Measurements from ENCODE around the gene CPE.

Gene CPE

DNA sequence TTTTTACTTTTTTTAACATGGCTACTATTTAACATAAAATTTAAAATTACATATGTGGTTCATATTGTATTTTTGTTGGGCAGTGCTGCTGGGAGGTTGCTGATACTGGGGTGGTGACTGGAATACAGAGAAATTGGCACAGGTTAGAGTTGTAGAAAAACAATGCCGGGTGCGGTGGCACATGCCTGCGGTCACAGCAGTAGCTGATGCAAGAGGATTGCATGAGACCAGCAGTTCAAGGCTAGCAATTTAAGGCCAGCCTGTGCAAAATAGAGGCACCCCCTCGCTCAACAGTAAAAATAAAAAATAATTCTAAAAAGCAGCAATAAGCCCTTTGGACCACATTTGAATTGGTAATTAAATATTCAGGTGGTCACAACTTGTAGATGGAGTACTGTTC lies 11.8 kb upstream of the CPE start:
- TF ChIP-seq POLR2AphosphoS5 (IDR thresholded peaks at IDR 0.05; ENCODE audit: low read depth, low read length): no peak
- no peak for TF ChIP-seq SIN3A (IDR thresholded peaks at IDR 0.05; ENCODE audit: borderline replicate concordance, insufficient read depth, low read length)
- TF ChIP-seq, protein P1, sequence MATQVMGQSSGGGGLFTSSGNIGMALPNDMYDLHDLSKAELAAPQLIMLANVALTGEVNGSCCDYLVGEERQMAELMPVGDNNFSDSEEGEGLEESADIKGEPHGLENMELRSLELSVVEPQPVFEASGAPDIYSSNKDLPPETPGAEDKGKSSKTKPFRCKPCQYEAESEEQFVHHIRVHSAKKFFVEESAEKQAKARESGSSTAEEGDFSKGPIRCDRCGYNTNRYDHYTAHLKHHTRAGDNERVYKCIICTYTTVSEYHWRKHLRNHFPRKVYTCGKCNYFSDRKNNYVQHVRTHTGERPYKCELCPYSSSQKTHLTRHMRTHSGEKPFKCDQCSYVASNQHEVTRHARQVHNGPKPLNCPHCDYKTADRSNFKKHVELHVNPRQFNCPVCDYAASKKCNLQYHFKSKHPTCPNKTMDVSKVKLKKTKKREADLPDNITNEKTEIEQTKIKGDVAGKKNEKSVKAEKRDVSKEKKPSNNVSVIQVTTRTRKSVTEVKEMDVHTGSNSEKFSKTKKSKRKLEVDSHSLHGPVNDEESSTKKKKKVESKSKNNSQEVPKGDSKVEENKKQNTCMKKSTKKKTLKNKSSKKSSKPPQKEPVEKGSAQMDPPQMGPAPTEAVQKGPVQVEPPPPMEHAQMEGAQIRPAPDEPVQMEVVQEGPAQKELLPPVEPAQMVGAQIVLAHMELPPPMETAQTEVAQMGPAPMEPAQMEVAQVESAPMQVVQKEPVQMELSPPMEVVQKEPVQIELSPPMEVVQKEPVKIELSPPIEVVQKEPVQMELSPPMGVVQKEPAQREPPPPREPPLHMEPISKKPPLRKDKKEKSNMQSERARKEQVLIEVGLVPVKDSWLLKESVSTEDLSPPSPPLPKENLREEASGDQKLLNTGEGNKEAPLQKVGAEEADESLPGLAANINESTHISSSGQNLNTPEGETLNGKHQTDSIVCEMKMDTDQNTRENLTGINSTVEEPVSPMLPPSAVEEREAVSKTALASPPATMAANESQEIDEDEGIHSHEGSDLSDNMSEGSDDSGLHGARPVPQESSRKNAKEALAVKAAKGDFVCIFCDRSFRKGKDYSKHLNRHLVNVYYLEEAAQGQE (IDR thresholded peaks at IDR 0.05; ENCODE audit: insufficient read depth in 1 of 2, low read depth in 2 of 2, low read length in 2 of 2): no peak
- TF ChIP-seq TAF1 (IDR thresholded peaks at IDR 0.05; ENCODE audit: borderline replicate concordance, insufficient read depth, low read length): no peak
- TF ChIP-seq FOXP2 (optimal IDR thresholded peaks at IDR 0.05; ENCODE audit: borderline replicate concordance, extremely low read depth, extremely low read length, insufficient read depth): no peak

DNA sequence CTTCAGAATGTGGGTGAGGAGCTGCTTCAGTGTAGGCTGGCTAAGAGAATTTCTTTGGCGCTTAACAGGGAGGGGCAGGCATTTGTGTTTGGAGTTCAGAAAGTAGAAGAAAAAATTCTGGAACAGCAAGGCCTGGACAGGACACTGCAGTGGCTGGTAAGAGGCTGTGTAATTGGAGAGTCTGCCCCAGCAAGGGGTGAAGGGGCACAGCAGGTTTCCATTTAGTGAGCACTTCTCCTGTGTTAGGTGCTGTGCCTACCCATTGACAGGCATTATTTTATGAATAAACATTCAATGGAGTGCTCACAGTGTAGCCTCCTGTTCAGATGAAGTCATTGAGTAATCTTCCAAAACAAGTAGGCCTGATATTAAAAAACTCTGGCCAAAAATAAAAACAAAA lies 10.7 kb upstream of the CPE start:
- TF ChIP-seq SIN3A (IDR thresholded peaks at IDR 0.05; ENCODE audit: borderline replicate concordance, insufficient read depth, low read length): no peak
- TF ChIP-seq TAF1 (IDR thresholded peaks at IDR 0.05; ENCODE audit: borderline replicate concordance, insufficient read depth, low read length): no peak

DNA sequence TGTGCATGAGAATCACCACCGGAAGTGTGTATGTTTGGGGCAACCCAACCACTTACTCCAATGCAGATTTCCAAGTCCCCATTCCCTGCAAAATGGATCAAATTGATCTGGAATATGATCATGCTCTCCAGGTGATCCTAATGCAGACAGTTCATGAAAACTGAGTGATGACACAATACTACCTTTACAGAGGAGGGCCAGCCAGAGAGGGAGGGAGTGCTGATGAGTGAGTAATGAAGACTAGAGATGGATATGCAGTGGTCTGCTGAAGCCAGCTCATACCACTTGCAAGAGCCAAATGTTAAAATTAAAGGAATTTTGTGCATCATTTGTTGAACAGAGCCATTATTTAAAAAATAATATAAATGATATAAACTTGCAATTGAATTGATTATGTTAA lies 10.2 kb upstream of the CPE start:
- TF ChIP-seq SIN3A (IDR thresholded peaks at IDR 0.05; ENCODE audit: borderline replicate concordance, insufficient read depth, low read length) (no peak), POLR2AphosphoS5 (IDR thresholded peaks at IDR 0.05; ENCODE audit: low read depth, low read length) (no peak), FOXP2 (optimal IDR thresholded peaks at IDR 0.05; ENCODE audit: borderline replicate concordance, extremely low read depth, extremely low read length, insufficient read depth) (no peak), TAF1 (IDR thresholded peaks at IDR 0.05; ENCODE audit: borderline replicate concordance, insufficient read depth, low read length) (no peak)
- TF ChIP-seq, protein P1 (IDR thresholded peaks at IDR 0.05; ENCODE audit: insufficient read depth in 1 of 2, low read depth in 2 of 2, low read length in 2 of 2): no peak

DNA sequence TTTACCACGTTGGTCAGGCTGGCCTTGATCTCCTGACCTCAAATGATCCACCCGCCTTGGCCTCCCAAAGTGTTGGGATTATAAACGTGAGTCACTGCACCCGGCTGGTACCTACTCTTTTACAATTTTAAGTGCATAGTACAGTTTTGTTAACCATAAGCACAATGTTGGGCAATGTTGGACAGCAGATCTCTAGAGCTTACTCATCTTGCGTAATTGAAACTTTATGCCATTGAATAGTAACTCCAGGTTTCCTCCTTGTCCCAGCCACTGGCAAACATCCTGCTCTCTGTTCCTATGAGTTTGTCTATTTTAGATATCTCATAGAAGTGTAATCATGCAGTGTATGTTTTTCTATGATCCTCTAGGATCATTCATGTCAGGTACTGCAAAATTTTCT lies 9.3 kb upstream of the CPE start:
- TF ChIP-seq FOXP2 (optimal IDR thresholded peaks at IDR 0.05; ENCODE audit: borderline replicate concordance, extremely low read depth, extremely low read length, insufficient read depth) (no peak), POLR2AphosphoS5 (IDR thresholded peaks at IDR 0.05; ENCODE audit: low read depth, low read length) (no peak)

DNA sequence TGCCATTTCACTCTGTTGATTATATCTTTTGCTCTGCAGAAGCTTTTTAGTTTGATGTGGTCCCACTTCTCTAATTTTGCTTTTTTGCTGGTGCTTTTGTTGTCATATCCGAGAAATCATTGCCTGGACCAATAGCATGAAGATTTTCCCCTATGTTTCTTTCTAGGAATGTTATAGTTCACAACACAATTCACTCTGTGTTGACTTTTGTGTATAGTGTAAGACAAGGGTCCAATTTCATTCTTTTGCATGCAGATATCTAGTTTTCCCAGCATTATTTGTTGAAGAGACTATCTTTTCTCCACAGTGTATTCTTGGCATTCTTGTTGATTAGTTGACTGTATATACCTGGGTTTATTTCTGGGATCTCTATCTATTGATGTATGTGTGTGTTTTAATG lies 8.3 kb upstream of the CPE start:
- TF ChIP-seq TAF1 (IDR thresholded peaks at IDR 0.05; ENCODE audit: borderline replicate concordance, insufficient read depth, low read length): no peak
- no peak for TF ChIP-seq SIN3A (IDR thresholded peaks at IDR 0.05; ENCODE audit: borderline replicate concordance, insufficient read depth, low read length)
- no peak for TF ChIP-seq POLR2AphosphoS5 (IDR thresholded peaks at IDR 0.05; ENCODE audit: low read depth, low read length)
- TF ChIP-seq FOXP2 (optimal IDR thresholded peaks at IDR 0.05; ENCODE audit: borderline replicate concordance, extremely low read depth, extremely low read length, insufficient read depth): no peak
- TF ChIP-seq, protein P1 (IDR thresholded peaks at IDR 0.05; ENCODE audit: insufficient read depth in 1 of 2, low read depth in 2 of 2, low read length in 2 of 2): no peak

DNA sequence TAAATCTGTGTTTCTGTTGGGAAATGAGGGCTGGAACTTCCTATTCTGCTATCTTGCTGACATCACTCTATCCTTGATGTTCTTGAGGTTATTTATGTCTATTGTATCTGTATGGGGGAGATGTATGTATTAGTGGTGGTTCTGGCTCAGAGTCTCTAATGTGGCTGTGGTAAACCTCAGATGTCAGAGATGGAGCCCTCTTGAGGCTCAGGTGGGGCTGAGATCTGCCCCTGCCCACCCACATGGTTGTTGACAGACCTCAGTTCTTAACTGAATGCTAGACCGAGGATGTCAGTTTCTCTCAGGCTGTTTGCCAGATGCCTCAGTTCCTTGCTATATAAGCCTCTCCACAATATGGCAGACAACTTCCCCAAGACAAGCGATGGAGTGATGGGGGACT lies 3.3 kb upstream of the CPE start:
- TF ChIP-seq FOXP2 (optimal IDR thresholded peaks at IDR 0.05; ENCODE audit: borderline replicate concordance, extremely low read depth, extremely low read length, insufficient read depth): no peak
- no peak for TF ChIP-seq SIN3A (IDR thresholded peaks at IDR 0.05; ENCODE audit: borderline replicate concordance, insufficient read depth, low read length)
- TF ChIP-seq, protein P1 (IDR thresholded peaks at IDR 0.05; ENCODE audit: insufficient read depth in 1 of 2, low read depth in 2 of 2, low read length in 2 of 2): no peak
- TF ChIP-seq POLR2AphosphoS5 (IDR thresholded peaks at IDR 0.05; ENCODE audit: low read depth, low read length): no peak
- no peak for TF ChIP-seq TAF1 (IDR thresholded peaks at IDR 0.05; ENCODE audit: borderline replicate concordance, insufficient read depth, low read length)

All from PFSK-1 (cell line).